ENCODE data around the gene MGLL. TPM values are rescaled to one million over a fixed set of nuclear protein-coding genes. Genes with fewer than 3 reads are reported as not detected.

The MGLL gene
- total and polyA plus RNA-seq, 8 donors, result 10.5 to 118 (median 37.9) TPM

GRCh38 chr3:127665586-127665985 is 156.7 kb downstream of the MGLL start:
- TF ChIP-seq POLR2A (IDR thresholded peaks at IDR 0.05), result no peak
- TF ChIP-seq POLR2AphosphoS5 (IDR thresholded peaks at IDR 0.05), result no peak
- no peak for TF ChIP-seq CTCF (IDR thresholded peaks at IDR 0.05)
- no peak for TF ChIP-seq EP300 (IDR thresholded peaks at IDR 0.05)
- intact Hi-C loops (cut with DNase I; ENCODE audit: low total_unique reads), result no loop called here
- H3K9me3 ChIP-seq, result no peaks in the 10 kb centered on the region
- H3K4me3 ChIP-seq, result no peak overlapping the region
- no peaks in the 10 kb centered on the region for H3K4me1 ChIP-seq
- DNase-seq, result no peak
- 90 to 98% (median 95%) methylated on average over 3 of the region's 3 CpGs for WGBS, 5 donors
- no peak overlapping the region for H3K27ac ChIP-seq
- no peaks in the 10 kb centered on the region for H3K27me3 ChIP-seq
- peaks cover 0 to 5% (median 0%) of the 10 kb centered on the region in 4 donors for H3K36me3 ChIP-seq

GRCh38 chr3:127665165-127665564 is 157.2 kb downstream of the MGLL start:
- 75 to 87% (median 86%) methylated on average over 2 of the region's 2 CpGs for WGBS, 5 donors
- intact Hi-C loops (cut with DNase I; ENCODE audit: low total_unique reads), result no loop called here

GRCh38 chr3:127663151-127663550 is 159.2 kb downstream of the MGLL start:
- no peak for TF ChIP-seq EP300 (IDR thresholded peaks at IDR 0.05)
- no peak for TF ChIP-seq CTCF (IDR thresholded peaks at IDR 0.05)
- no peak for TF ChIP-seq POLR2A (IDR thresholded peaks at IDR 0.05)
- TF ChIP-seq POLR2AphosphoS5 (IDR thresholded peaks at IDR 0.05), result no peak
- H3K36me3 ChIP-seq, result peaks cover 0 to 5% (median 0%) of the 10 kb centered on the region in 4 donors
- no peaks in the 10 kb centered on the region for H3K9me3 ChIP-seq
- intact Hi-C loops (cut with DNase I; ENCODE audit: low total_unique reads), result no loop called here
- no peak for DNase-seq
- no peaks in the 10 kb centered on the region for H3K27me3 ChIP-seq
- no peaks in the 10 kb centered on the region for H3K4me1 ChIP-seq
- no peak overlapping the region for H3K4me3 ChIP-seq
- no peak overlapping the region for H3K27ac ChIP-seq
- WGBS, 5 donors, result 87 to 91% (median 90%) methylated on average over 5 of the region's 5 CpGs

More at GRCh38 chr3:127665165-127665564, 157.2 kb downstream of the MGLL start:
- H3K4me3 ChIP-seq, result no peak overlapping the region
- TF ChIP-seq POLR2AphosphoS5 (IDR thresholded peaks at IDR 0.05), result no peak
- no peak for TF ChIP-seq POLR2A (IDR thresholded peaks at IDR 0.05)
- TF ChIP-seq EP300 (IDR thresholded peaks at IDR 0.05), result no peak
- TF ChIP-seq CTCF (IDR thresholded peaks at IDR 0.05), result no peak
- no peak overlapping the region for H3K27ac ChIP-seq
- no peaks in the 10 kb centered on the region for H3K4me1 ChIP-seq
- H3K36me3 ChIP-seq, result peaks cover 0 to 5% (median 0%) of the 10 kb centered on the region in 4 donors
- H3K9me3 ChIP-seq, result no peaks in the 10 kb centered on the region
- no peaks in the 10 kb centered on the region for H3K27me3 ChIP-seq
- no peak for DNase-seq

- no peaks in the 10 kb centered on the region for H3K4me1 ChIP-seq
- no peak for TF ChIP-seq POLR2AphosphoS5 (IDR thresholded peaks at IDR 0.05)
- no peak for TF ChIP-seq CTCF (IDR thresholded peaks at IDR 0.05)
- no peak for TF ChIP-seq EP300 (IDR thresholded peaks at IDR 0.05)
- no peak for TF ChIP-seq POLR2A (IDR thresholded peaks at IDR 0.05)
- intact Hi-C loops (cut with DNase I; ENCODE audit: low total_unique reads), result no loop called here
- no peak for DNase-seq
- H3K27me3 ChIP-seq, result no peaks in the 10 kb centered on the region
- 90 to 92% (median 90%) methylated on average over 11 of the region's 11 CpGs for WGBS, 5 donors
- H3K36me3 ChIP-seq, result peaks cover 0 to 5% (median 0%) of the 10 kb centered on the region in 4 donors
- H3K9me3 ChIP-seq, result no peaks in the 10 kb centered on the region
- H3K27ac ChIP-seq, result no peak overlapping the region
- no peak overlapping the region for H3K4me3 ChIP-seq
Observed at GRCh38 chr3:127662001-127662469, 160.3 kb downstream of the MGLL start.
